IPS-18a (cell line): ENCODE results near the gene FILIP1L.

Source experiments
- H3K27ac ChIP-seq: one replicate; pipeline ENCODE4 v1.5.1; 2013; ENCODE audit warnings: low read length
- H3K27me3 ChIP-seq: one replicate; pipeline ENCODE4 v1.6.1; 2013; ENCODE audit warnings: mild to moderate bottlenecking, low read length; ENCODE audit not compliant: control insufficient read depth, insufficient read depth
- H3K36me3 ChIP-seq: one replicate; pipeline ENCODE4 v1.6.1; 2013; ENCODE audit warnings: low read depth, low read length; ENCODE audit not compliant: control insufficient read depth
- H3K4me1 ChIP-seq: one replicate; pipeline ENCODE4 v1.6.1; 2013; ENCODE audit warnings: low read depth, low read length; ENCODE audit not compliant: control insufficient read depth
- H3K4me3 ChIP-seq: one replicate; pipeline ENCODE4 v1.5.1; 2013; ENCODE audit warnings: low read length
- H3K9ac ChIP-seq: one replicate; pipeline ENCODE4 v1.6.1; 2013; ENCODE audit warnings: mild to moderate bottlenecking, low read length, moderate library complexity
- H3K9me3 ChIP-seq: one replicate; pipeline ENCODE4 v1.6.1; 2013; ENCODE audit warnings: low read depth, low read length; ENCODE audit not compliant: control insufficient read depth

FILIP1L gene

GRCh38 chr3:100081986-100082692 lies 32.2 kb downstream of the FILIP1L start:
- Histone ChIP-seq H3K27ac (no peak overlapping the region), H3K4me1 (no peaks in the 10 kb centered on the region), H3K4me3 (no peak overlapping the region)

GRCh38 chr3:100081311-100081710 lies 33.0 kb downstream of the FILIP1L start:
- Histone ChIP-seq H3K36me3 (no peaks in the 10 kb centered on the region), H3K4me1 (no peaks in the 10 kb centered on the region), H3K27ac (no peak overlapping the region), H3K9me3 (no peaks in the 10 kb centered on the region), H3K4me3 (no peak overlapping the region), H3K27me3 (no peaks in the 10 kb centered on the region), H3K9ac (no peak overlapping the region)

More at GRCh38 chr3:100081986-100082692, 32.2 kb downstream of the FILIP1L start:
- Histone ChIP-seq H3K36me3 (no peaks in the 10 kb centered on the region), H3K9me3 (no peaks in the 10 kb centered on the region), H3K9ac (no peak overlapping the region), H3K27me3 (no peaks in the 10 kb centered on the region)

- no peak overlapping the region for H3K27ac ChIP-seq
- H3K9me3 ChIP-seq: no peaks in the 10 kb centered on the region
- H3K4me3 ChIP-seq: no peak overlapping the region
- H3K27me3 ChIP-seq: no peaks in the 10 kb centered on the region
- no peaks in the 10 kb centered on the region for H3K36me3 ChIP-seq
- no peaks in the 10 kb centered on the region for H3K4me1 ChIP-seq
- H3K9ac ChIP-seq: no peak overlapping the region
These were observed 33.7 kb downstream of the FILIP1L start for GRCh38 chr3:100080573-100080972.

GRCh38 chr3:100079328-100079727 lies 35.0 kb downstream of the FILIP1L start:
- H3K9ac ChIP-seq: no peak overlapping the region
- H3K4me1 ChIP-seq: peaks cover 1% of the 10 kb centered on the region
- H3K27ac ChIP-seq: no peak overlapping the region
- H3K27me3 ChIP-seq: no peaks in the 10 kb centered on the region
- H3K9me3 ChIP-seq: no peaks in the 10 kb centered on the region
- H3K36me3 ChIP-seq: no peaks in the 10 kb centered on the region
- H3K4me3 ChIP-seq: no peak overlapping the region

GRCh38 chr3:100076731-100077529 lies 37.4 kb downstream of the FILIP1L start:
- Histone ChIP-seq H3K4me3 (no peak overlapping the region), H3K9ac (no peak overlapping the region), H3K27ac (no peak overlapping the region), H3K27me3 (no peaks in the 10 kb centered on the region), H3K36me3 (no peaks in the 10 kb centered on the region), H3K9me3 (no peaks in the 10 kb centered on the region), H3K4me1 (peaks cover 18% of the 10 kb centered on the region)

- Histone ChIP-seq H3K27ac (no peak overlapping the region), H3K36me3 (no peaks in the 10 kb centered on the region), H3K27me3 (no peaks in the 10 kb centered on the region), H3K4me1 (peaks cover 18% of the 10 kb centered on the region), H3K9me3 (no peaks in the 10 kb centered on the region), H3K9ac (no peak overlapping the region), H3K4me3 (no peak overlapping the region)
These were observed 38.2 kb downstream of the FILIP1L start for GRCh38 chr3:100075851-100076730.

GRCh38 chr3:100075196-100075595 lies 39.1 kb downstream of the FILIP1L start:
- Histone ChIP-seq H3K9ac (no peak overlapping the region), H3K4me3 (no peak overlapping the region), H3K4me1 (peaks cover 18% of the 10 kb centered on the region), H3K36me3 (no peaks in the 10 kb centered on the region), H3K27me3 (no peaks in the 10 kb centered on the region), H3K9me3 (no peaks in the 10 kb centered on the region), H3K27ac (no peak overlapping the region)

- H3K9me3 ChIP-seq: no peaks in the 10 kb centered on the region
- peak overlapping the region; percentile 33 for H3K9ac ChIP-seq
- H3K36me3 ChIP-seq: no peaks in the 10 kb centered on the region
- H3K4me1 ChIP-seq: peaks cover 18% of the 10 kb centered on the region
- H3K27ac ChIP-seq: peak overlapping the region; percentile 3
- H3K4me3 ChIP-seq: peak overlapping the region; percentile 37
- H3K27me3 ChIP-seq: no peaks in the 10 kb centered on the region
These were observed 40.5 kb downstream of the FILIP1L start for GRCh38 chr3:100073714-100074307.

GRCh38 chr3:100073049-100073713 lies 41.1 kb downstream of the FILIP1L start:
- Histone ChIP-seq H3K27me3 (no peaks in the 10 kb centered on the region), H3K27ac (peak overlapping the region; percentile 3), H3K9me3 (no peaks in the 10 kb centered on the region), H3K4me1 (peaks cover 18% of the 10 kb centered on the region), H3K36me3 (no peaks in the 10 kb centered on the region), H3K9ac (peak overlapping the region; percentile 33), H3K4me3 (peak overlapping the region; percentile 37)

GRCh38 chr3:100072326-100073048 lies 41.8 kb downstream of the FILIP1L start:
- Histone ChIP-seq H3K9me3 (no peaks in the 10 kb centered on the region), H3K36me3 (no peaks in the 10 kb centered on the region), H3K4me3 (no peak overlapping the region), H3K9ac (no peak overlapping the region), H3K27me3 (no peaks in the 10 kb centered on the region), H3K27ac (no peak overlapping the region), H3K4me1 (peaks cover 18% of the 10 kb centered on the region)
